Measurements from ENCODE around the gene GNB1L. TPM values are rescaled to one million over a fixed set of nuclear protein-coding genes. Genes with fewer than 3 reads are reported as not detected.

Gene GNB1L
- polyA plus RNA-seq, 3 donors: 3.4 to 6.0 (median 4.8) TPM

- DNase-seq: peak in 1 of 3 donors; percentile 4
- no peak overlapping the region for H3K9ac ChIP-seq (ENCODE audit: insufficient read depth, low read length, poor library complexity, severe bottlenecking)
Measured at GRCh38 chr22:19767427-19768341, 87.0 kb downstream of the GNB1L start.

More at GRCh38 chr22:19767427-19768341, 87.0 kb downstream of the GNB1L start:
- Mint-ChIP-seq H3K9me3 (peaks cover 0 to 21% (median 9%) of the 10 kb centered on the region in 7 donors), H3K4me1 (peaks cover 18% of the 10 kb centered on the region), H3K4me3 (peak overlapping the region; percentile 6 to 80), H3K27ac (no peak overlapping the region), H3K27me3 (ENCODE audit: low read depth in 3 of 3) (peaks cover 74 to 94% (median 83%) of the 10 kb centered on the region in 3 donors), H3K36me3 (peaks cover 0 to 6% of the 10 kb centered on the region in 2 donors)
- intact Hi-C loops (cut with micrococcal nuclease): no loop called here
- H2AFZ ChIP-seq (ENCODE audit: insufficient read depth, low read depth, low read length, poor library complexity, severe bottlenecking): no peak overlapping the region
- peak overlapping the region in 1 of 3 experiments; percentile 40 for H3K4me3 ChIP-seq (replicated peaks in 1 of 3; ENCODE audit: low read depth in 2 of 3, low read length in 3 of 3)
- H3K79me2 ChIP-seq (ENCODE audit: insufficient read depth, low read length): no peaks in the 10 kb centered on the region
- H3K36me3 ChIP-seq (replicated peaks in 1 of 2; ENCODE audit: control insufficient read depth in 1 of 2, insufficient read depth in 2 of 2, low read length in 2 of 2): no peaks in the 10 kb centered on the region
- TF ChIP-seq CTCF (IDR thresholded peaks at IDR 0.05): no peak
- WGBS (ENCODE audit: insufficient coverage): 22% methylated on average over 32 of the region's 35 CpGs
- no peak overlapping the region for H3K27ac ChIP-seq (ENCODE audit: low read depth in 1 of 2, low read length in 2 of 2)
- no peaks in the 10 kb centered on the region for H4K20me1 ChIP-seq (ENCODE audit: insufficient read depth, low read length)
- H3K4me2 ChIP-seq (replicated peaks; ENCODE audit: extremely low read depth, low read length, poor library complexity, severe bottlenecking): peak overlapping the region; percentile 51
- peaks cover 34 to 73% of the 10 kb centered on the region in 2 donors for H3K27me3 ChIP-seq (ENCODE audit: control insufficient read depth in 2 of 2, insufficient read depth in 2 of 2, low read length in 2 of 2)
- peaks cover 19 to 31% of the 10 kb centered on the region in 2 donors for H3K4me1 ChIP-seq (ENCODE audit: control insufficient read depth in 1 of 2, insufficient read depth in 2 of 2, low read length in 2 of 2)
- peaks cover 6 to 32% of the 10 kb centered on the region in 2 donors for H3K9me3 ChIP-seq (replicated peaks in 1 of 2; ENCODE audit: control insufficient read depth in 1 of 2, insufficient read depth in 1 of 2, low read length in 2 of 2)
